ENCODE data around the gene NFAM1.

NFAM1 gene

GRCh38 chr22:42432020-42432596 lies at the start of gene NFAM1:
NFAM1 (minus strand) TSS chr22:42432403; CDS start chr22:42432357, 46 bp downstream.
- DNase-seq, result no peak

GRCh38 chr22:42475122-42475521 lies 42.9 kb upstream of the NFAM1 start:
- DNase-seq, result no peak

- no peak for DNase-seq
Observed at GRCh38 chr22:42473484-42474193, 41.4 kb upstream of the NFAM1 start.

- no peak for DNase-seq
Observed at GRCh38 chr22:42472671-42473070, 40.5 kb upstream of the NFAM1 start.

GRCh38 chr22:42471441-42471840 lies 39.2 kb upstream of the NFAM1 start:
- DNase-seq, result no peak

GRCh38 chr22:42470366-42471082 lies 38.3 kb upstream of the NFAM1 start:
- no peak for DNase-seq

GRCh38 chr22:42468841-42469240 lies 36.6 kb upstream of the NFAM1 start:
- no peak for DNase-seq

GRCh38 chr22:42462016-42462415 lies 29.8 kb upstream of the NFAM1 start:
- no peak for DNase-seq

- no peak for DNase-seq
Observed at GRCh38 chr22:42461511-42461910, 29.3 kb upstream of the NFAM1 start.

GRCh38 chr22:42459287-42460063 lies 27.3 kb upstream of the NFAM1 start:
- no peak for DNase-seq

GRCh38 chr22:42452916-42453315 lies 20.7 kb upstream of the NFAM1 start:
- no peak for DNase-seq

- no peak for DNase-seq
Observed at GRCh38 chr22:42452456-42452855, 20.3 kb upstream of the NFAM1 start.

- no peak for DNase-seq
Observed at GRCh38 chr22:42451499-42452145, 19.4 kb upstream of the NFAM1 start.

- DNase-seq, result no peak
Observed at GRCh38 chr22:42450862-42451261, 18.7 kb upstream of the NFAM1 start.

- no peak for DNase-seq
Observed at GRCh38 chr22:42446151-42446550, 13.9 kb upstream of the NFAM1 start.

GRCh38 chr22:42444077-42444904 lies 12.1 kb upstream of the NFAM1 start:
- peak; percentile 69 for DNase-seq

GRCh38 chr22:42443240-42444076 lies 11.3 kb upstream of the NFAM1 start:
- DNase-seq, result no peak

- no peak for DNase-seq
Observed at GRCh38 chr22:42442748-42443147, 10.5 kb upstream of the NFAM1 start.

GRCh38 chr22:42440728-42441127 lies 8.5 kb upstream of the NFAM1 start:
- DNase-seq, result no peak

- DNase-seq, result no peak
Observed at GRCh38 chr22:42439821-42440674, 7.8 kb upstream of the NFAM1 start.

Measured in GF-D8 (cell line).